GM19023 (cell line): ENCODE measurements around the gene PAX7.

ENCODE experiments used
- ATAC-seq: cut with Tn5 transposase; IDR thresholded peaks from one replicate; pipeline ENCODE4 v1.9.1; 2021; ENCODE audit warnings: mild to moderate bottlenecking, moderate library complexity; ENCODE audit not compliant: unreplicated experiment

Gene PAX7

GRCh38 chr1:18697541-18697940 is 66.9 kb downstream of the PAX7 start:
- ATAC-seq, result no peak

- no peak for ATAC-seq
Measured at GRCh38 chr1:18700530-18700929, 69.9 kb downstream of the PAX7 start.

DNA sequence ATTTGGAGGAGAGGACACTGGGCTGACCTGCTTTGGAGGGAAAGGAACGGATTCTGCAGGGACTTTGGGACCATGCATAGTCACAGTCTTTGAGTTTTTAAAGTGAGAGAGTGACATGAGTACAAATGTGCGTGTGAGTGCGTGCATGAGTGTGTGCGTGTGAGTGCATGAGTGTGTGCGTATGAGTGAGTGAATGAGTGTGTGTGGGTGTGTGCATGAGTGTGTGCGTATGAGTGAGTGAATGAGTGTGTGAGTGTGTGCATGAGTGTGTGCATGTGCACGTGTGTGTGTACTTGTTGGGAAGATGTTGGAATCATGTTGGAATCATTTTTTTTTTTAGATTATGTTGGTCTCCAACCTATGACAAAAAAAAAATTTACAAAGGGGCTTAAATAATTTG is 70.5 kb downstream of the PAX7 start:
- no peak for ATAC-seq

DNA sequence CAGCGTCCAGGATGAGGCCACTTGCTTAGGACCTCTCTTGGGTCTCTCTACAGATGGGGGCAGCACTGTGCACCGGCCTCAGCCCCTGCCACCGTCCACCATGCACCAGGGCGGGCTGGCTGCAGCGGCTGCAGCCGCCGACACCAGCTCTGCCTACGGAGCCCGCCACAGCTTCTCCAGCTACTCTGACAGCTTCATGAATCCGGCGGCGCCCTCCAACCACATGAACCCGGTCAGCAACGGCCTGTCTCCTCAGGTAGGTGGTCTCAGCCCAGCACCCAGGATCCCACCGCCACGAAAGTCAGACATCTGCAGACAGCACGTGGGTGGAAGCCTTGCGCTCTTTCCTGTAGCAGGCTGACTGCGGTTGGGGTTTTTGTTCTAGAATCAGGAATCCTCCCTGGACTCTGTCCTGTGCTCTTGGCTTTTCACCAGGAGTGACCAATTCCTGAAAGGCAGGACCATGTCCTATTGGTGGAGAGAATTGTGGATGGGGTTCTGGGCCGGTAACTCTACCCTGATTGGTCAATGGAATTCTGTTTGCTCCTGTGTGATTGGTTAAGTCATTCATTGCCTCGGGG is 72.5 kb downstream of the PAX7 start:
- no peak for ATAC-seq

- no peak for ATAC-seq
Measured at GRCh38 chr1:18705811-18706210, 75.2 kb downstream of the PAX7 start.

DNA sequence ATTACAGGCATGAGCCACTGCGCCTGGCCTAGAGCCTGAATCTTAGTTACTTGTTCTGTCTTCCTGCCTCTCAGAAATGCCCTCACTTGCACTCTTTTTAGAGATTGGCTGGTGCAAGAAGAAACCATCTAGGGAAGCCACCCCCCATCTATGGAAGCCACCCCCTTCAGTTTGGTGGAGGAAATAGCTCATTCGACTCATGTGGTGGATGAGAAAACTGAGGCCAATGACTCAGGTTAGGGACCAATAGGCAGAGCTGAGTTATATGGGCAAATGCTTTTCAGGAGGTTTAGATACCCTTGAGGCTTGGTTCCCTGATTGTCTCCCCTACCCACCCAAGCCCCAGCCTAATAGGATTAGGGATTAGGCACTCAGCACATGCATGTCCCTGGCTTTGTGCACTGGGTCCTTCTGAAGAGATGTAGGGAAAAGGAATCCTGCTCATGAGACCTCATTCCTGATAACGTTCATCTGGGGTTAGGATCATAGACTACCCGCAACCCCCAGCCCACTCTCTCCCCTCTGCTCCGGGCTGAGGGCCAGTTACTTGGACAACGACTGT is 77.1 kb downstream of the PAX7 start:
- ATAC-seq, result no peak

DNA sequence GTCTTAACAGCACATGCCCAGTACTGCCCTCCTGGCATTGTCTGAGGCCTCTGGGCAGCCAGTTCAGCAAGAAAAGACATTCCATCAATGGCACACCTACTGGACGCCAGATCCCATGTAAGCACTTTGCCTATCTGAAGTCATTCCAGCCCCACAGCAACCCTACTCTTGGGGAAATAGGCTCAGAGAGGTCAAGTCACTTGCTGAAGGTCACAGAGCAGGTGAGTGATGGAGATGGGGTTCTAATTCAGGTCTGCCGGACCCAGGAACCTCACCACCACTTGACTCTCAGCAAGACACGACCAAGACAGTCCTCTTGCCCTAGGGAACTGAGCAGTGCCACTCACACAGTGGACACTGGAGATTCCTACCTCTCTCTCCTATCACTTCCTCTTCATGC is 79.4 kb downstream of the PAX7 start:
- ATAC-seq, result no peak

- ATAC-seq, result no peak
Measured at GRCh38 chr1:18711003-18711402, 80.4 kb downstream of the PAX7 start.

DNA sequence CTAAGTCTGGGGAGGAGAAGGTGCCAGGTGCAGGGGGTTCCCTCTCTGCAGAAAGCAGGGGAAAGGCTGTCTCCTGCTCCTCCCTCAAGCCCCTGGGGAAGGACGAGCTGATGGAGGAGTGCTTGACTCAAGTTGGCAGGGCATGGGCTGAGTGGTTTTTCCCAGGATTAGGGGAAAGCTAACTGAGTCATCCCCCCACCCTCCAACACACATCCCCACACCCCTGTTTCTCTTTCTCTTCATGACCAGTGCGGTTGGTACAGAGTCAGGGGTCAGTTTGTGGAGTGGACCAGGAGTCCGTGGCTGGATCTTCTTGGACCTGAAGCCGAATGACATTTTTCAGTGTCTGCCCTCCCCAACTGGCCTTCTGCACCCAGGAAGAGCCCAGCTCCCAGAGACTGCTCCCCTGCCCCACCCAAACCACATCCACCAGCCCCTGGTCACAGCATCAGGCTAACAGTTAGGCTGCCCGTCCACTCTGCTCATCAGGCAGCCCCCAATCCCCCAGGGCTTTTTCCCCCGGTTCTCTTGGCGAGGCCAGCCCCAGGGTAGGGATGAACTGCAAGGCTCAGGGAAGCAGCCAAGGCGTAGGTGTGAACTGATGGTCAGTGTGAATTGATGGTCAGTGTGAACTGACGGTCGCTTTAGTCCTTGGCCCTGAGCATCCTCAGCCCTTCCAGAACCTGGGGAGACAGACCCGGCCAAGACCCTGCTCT is 81.0 kb downstream of the PAX7 start:
- ATAC-seq, result no peak

DNA sequence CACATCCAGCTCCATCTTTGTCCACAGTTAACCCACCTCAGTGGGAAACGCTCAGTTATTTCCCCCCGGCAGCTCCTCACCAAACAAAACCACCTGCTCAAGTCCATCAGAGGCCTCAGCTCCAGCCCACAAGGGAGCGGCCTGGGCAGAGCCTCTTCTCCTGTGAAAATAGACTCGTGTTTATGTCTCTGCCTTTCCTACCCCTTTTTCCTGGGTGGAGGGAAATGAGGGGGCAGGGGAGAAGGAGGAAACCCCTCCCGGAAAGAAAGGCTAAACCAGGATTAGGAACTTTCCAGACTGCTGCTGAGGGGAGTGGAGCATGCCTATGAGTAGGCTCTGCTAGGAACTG is 81.6 kb downstream of the PAX7 start:
- no peak for ATAC-seq

- no peak for ATAC-seq
Measured at GRCh38 chr1:18714404-18715175, 83.9 kb downstream of the PAX7 start.

GRCh38 chr1:18716112-18716784 is 85.6 kb downstream of the PAX7 start:
- ATAC-seq, result no peak

- no peak for ATAC-seq
Measured at GRCh38 chr1:18716785-18717678, 86.4 kb downstream of the PAX7 start.

DNA sequence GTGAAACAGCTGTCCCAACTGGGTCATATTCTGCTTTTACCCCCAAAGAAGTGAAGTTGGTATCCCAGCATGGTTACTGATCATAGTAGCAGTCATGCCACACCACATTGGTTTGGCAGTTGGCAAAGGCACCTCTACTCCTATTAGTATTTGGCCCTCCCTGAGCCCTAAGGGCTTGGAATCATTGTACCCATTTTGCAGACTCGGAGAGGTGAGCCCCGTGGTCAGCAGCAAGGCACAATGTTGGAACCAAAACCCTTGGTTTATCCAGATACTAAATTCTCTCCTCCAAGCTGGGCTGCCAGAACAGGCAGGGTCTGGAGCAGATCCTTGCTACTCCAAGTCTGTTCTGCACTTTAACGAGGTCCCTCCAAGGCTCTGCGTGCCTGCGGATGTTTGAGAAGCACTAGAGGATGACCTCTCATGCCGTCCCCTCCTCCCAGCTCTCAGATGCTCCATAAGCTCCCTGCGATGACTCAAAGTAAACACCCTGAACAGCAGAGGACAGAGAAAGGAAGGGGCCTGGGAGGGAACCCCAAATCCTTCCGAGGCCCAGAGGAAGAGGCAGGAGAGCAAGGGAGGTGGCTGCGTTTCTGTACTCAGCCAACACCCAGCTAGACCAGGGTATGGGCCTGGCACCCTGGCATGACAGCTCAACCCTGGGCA is 89.3 kb downstream of the PAX7 start:
- ATAC-seq, result no peak

DNA sequence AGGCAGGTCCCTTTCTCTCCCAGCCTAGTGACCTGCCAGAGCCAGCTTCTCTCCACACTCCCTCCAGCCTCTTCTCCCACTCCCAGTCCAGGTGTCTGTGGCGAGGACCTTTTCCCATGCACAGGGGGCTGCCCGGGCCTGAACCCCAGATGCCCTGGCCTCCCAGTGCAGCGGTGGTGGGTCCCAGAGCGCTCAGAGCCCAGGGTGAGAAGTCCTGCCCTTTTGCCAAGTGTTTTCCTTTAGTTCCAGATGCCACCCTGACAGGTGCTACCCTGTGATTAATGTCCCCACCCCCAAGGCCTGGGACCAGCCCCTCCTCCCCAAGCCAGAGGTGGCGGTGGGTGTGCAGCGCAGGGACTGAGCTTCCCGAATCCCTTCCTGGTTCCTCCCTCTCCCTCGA is 90.4 kb downstream of the PAX7 start:
- no peak for ATAC-seq

DNA sequence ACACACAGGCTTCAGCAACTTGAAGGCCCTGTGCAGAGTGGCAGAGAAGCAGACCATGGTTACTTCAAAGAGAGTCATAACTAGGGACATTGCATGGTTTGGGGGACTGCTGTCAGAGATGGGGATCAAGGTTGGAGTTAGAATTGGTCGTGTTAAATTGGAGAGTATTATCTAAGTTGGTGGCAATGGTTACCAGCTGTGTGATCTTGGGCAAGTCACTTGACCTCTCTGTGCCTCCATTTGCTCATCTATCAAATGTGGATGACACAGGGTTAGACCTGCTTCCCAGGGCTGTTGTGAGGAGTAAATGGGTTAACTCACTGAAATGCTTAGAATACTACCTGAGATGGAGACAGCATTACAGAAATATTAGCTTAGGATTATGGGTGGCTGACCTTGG is 91.1 kb downstream of the PAX7 start:
- ATAC-seq, result no peak

DNA sequence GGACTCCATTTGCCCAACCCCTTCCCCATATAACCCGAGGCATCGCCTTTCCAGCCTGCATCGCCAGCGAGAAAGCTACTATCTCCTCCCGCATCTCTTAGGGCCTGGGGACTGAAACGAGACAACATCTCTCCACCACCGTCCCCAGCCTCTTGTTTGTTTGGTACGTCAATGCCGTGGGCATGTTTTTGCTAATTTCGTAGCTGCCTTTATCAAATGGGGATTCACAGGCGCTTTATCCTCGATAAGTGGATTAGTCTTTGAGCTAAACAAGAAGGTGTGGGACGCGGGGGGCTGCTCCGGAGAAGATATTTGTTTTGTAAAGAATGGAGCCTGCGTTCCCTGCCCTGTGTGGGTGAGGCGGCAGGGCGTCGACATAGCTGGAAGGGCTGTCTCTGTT is 91.6 kb downstream of the PAX7 start:
- ATAC-seq, result no peak

- no peak for ATAC-seq
Measured at GRCh38 chr1:18723206-18723605, 92.6 kb downstream of the PAX7 start.

GRCh38 chr1:18723701-18724411 is 93.2 kb downstream of the PAX7 start:
- no peak for ATAC-seq
